Stimulated activated CD8-positive, alpha-beta memory T cell treated with anti-CD3 and anti-CD28 coated beads, Interleukin-4, amount 100 ng/mL, for 48 hours (primary cell): Measurements from ENCODE around the gene AGXT.
A peak's percentile ranks its signal among the peaks of the same experiment; 100 is the strongest.

Experiments used
- DNase-seq: peaks from one replicate; pipeline ENCODE4 v3.0.0-alpha.2; 2020

The AGXT gene

GRCh38 chr2:240900141-240900860 is 31.7 kb downstream of the AGXT start:
- no peak for DNase-seq

- no peak for DNase-seq
Measured at GRCh38 chr2:240901986-240902614, 33.5 kb downstream of the AGXT start.

- DNase-seq = no peak
Measured at GRCh38 chr2:240902615-240903041, 34.0 kb downstream of the AGXT start.

GRCh38 chr2:240903191-240904060 is 34.8 kb downstream of the AGXT start:
- no peak for DNase-seq

GRCh38 chr2:240904216-240905175 is 35.9 kb downstream of the AGXT start:
- no peak for DNase-seq

DNA sequence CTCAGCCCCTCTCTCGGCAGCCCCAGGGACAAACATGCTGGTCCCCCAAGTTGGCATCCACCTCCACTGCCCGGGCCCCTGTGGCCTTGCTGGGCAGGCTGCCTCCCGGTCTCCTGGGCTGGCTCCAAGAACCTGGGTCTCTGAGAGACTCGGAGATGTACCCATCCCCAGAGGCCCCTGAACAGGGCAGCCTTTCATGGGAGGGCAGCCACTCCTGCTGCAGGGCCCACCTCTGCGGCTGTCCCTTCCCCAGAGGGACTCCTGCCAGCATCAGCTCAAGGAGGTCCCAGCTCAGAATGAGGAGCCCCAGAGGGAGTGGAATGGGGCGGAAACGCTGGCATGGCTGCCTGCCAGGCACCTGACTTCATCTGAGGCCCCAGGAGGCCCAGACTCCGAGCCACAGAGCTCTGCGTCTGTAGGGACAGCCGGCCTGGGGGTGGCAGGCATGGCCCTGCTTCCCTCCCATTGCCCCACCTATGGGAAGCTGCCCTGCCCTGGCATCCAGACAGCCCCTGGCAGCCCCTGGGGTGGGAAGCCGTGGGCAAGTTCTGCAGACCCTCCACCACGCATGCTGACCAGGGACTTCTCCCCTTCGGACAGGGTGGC is 36.7 kb downstream of the AGXT start:
- no peak for DNase-seq

GRCh38 chr2:240906141-240906910 is 37.7 kb downstream of the AGXT start, which contains the start of gene CROCC2:
CROCC2 (plus strand) TSS chr2:240906336; CDS start chr2:240906514, 178 bp downstream.
- no peak for DNase-seq

GRCh38 chr2:240906911-240907590 is 38.4 kb downstream of the AGXT start:
- no peak for DNase-seq

- no peak for DNase-seq
Measured at GRCh38 chr2:240909216-240909974, 40.8 kb downstream of the AGXT start.

DNA sequence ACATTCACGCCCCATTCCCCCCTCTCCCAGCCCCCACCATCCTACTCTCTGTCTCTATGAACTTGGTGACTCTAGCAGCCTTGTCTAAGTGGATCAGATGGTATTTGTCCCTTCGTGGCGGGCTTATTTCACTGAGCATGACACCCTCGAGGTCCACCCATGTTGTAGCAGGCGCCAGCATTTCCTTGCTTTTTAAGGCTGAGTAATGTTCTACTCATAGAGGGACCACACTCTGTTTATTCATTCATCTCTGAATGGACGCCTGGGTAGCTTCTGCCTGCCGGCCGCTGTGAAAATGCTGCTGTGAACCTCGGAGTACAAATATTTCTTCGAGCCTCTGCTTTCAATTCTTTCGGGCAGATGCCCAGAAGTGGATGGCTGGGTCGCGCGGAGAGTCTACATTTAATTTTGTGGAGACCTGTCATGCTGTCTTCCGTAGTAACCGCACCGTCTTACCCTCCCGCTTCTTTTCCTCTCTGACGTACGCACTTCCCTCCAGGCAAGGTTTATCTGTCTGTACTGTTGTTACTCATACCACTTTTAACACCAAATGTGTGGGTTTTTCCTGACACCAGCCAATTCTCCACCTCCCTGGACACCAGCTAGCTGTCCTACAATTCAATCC is 43.1 kb downstream of the AGXT start:
- no peak for DNase-seq

- no peak for DNase-seq
Measured at GRCh38 chr2:240912878-240913809, 44.5 kb downstream of the AGXT start.

DNA sequence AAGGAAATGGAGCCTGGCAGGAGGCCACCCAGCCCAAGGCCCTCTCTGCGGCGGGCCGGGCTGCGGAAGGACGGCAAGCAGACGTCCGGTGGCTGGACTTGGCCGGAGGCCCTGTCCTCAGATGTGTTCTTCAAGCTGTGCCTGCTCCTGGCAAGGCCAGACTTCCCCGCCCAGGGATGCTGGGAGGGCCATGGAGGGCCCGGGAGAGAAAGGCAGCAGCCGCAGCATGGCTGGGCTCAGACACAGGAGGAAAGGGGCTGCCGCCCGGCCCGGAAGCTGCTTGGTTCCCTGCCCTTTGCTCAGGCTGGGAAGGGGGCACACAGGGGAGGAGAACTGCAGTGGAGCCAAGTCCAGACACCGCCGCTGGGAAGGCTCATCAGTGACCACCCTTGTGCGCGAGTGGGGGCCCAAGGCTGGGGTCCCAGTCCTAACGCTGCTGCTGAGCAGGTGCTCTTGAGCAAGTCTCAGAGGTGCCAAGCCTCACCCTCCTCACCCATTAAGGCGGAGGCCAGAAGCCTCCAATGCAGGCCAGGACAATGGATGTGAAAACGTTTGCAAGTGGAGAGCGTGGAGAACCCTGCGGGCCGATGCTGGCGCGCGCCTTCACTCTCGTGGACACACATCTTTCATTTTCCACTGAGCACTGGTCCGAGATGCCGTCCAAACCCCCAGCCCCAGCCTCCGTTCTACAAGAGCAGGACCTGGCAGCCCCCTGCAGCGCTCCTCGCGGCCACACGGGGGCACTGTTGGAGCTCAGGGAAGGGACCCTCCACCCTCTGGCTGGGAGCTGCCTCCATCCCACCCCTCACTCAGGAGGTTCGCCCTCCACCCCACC is 45.4 kb downstream of the AGXT start:
- peak; percentile 86 for DNase-seq

DNA sequence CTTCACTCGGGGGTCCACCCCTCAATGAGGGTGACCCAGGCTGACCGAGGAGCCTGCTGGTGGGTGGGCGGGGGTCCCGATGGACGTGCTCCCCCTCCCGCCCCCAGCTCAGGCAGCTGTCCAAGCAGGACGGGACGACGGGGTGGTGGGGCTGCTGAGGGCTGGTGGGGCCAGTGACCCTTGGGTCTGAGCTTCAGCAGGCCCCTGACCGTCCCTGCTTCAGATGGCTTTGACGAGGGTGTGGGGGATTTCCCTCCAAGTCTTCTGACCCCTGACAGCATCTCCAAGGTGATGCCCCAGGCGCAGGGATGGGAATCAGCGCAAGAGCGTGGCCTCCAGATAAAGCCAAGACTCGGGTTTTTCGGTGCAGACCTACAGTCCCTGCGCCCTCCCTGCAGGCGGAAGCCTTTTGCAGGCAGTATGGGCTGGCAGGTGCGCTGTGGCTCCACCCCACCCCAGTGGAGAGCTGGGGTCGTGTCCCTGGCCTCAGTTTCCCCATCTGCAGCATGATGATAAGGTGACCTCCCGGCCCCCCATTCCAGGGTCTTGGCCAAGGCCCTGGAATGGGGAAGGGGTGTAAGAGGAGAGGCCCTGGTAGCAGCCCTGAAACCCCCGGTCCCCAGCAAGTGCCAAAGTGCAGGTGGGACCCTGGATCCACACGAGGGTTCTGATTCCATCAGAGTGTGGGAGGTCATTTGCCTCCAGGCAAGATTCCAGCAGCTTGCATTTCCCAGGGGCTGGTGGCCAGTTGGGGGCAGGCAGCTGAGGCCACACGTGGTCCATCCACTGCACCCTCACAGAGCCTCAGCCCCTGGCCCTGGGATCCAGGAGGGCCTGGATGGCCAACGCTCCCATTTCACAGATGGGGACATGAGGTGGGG is 46.3 kb downstream of the AGXT start:
- no peak for DNase-seq

DNA sequence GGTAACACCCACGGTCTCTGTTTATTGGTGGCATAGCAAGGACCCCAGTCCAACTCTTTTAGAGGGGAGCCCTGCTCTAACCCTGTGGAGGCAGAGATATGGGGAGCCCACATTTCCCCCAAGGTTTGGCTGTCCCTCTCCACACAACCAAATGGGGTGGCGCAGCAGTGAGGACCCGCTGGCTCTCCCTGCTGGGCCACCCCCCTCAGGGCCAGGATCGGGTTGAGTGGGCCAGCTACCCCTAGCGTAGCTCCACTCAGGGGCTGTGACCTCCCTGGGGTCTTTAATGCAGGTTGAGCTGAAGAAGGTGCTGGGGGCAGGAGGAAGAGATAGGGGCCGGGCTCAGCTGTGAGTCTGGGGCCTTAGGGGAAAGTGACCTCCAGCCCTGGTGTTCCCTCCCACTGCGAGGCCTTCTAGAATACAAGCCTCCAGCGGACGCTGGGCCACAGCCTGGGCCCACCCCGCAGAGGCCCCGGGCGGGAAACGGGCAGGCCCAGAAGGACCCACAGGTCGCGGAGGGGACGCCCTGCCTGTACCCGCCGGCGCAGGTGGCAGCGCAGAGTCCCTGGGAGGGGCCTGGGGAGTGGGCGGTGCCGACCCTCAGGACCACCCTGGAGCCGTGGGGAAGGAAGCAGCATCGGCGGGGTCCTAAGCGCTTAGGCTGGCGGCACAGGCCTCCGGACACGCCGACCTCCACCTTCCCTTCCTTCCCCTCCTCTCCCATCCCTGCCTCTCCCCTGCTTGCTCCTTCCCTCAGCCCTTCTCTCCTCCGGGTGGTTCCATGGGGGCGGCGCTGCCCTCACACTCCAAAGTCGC is 47.1 kb downstream of the AGXT start:
- no peak for DNase-seq

DNA sequence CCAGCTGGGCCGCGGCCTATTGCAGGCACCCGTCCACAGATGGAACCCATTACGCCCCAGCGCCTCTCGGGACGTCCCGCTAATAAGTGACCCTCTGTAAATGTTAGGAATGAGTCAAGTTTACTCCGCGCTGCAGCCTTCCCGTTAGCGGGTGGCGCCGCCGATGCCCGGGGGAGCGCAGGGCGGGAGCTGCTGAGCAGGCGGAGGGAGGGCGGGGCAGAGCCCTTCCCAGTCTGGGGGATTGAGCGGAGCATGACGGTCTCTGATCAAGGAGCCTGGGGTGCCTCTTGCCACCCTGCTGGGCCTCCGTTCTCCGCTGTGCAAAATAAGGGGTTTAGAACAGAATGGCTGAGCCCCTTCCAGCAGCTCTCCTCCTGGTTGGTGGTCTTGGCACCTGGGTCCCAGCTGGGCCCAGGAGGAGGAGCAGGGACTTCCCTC is 48.0 kb downstream of the AGXT start:
- DNase-seq = no peak
